ENCODE measurements around the gene ACSF2. TPM values are rescaled to one million over a fixed set of nuclear protein-coding genes. Genes with fewer than 3 reads are reported as not detected.

The ACSF2 gene, protein sequence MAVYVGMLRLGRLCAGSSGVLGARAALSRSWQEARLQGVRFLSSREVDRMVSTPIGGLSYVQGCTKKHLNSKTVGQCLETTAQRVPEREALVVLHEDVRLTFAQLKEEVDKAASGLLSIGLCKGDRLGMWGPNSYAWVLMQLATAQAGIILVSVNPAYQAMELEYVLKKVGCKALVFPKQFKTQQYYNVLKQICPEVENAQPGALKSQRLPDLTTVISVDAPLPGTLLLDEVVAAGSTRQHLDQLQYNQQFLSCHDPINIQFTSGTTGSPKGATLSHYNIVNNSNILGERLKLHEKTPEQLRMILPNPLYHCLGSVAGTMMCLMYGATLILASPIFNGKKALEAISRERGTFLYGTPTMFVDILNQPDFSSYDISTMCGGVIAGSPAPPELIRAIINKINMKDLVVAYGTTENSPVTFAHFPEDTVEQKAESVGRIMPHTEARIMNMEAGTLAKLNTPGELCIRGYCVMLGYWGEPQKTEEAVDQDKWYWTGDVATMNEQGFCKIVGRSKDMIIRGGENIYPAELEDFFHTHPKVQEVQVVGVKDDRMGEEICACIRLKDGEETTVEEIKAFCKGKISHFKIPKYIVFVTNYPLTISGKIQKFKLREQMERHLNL
- 10.0 and 15.4 TPM in 2 replicates for total RNA-seq

DNA sequence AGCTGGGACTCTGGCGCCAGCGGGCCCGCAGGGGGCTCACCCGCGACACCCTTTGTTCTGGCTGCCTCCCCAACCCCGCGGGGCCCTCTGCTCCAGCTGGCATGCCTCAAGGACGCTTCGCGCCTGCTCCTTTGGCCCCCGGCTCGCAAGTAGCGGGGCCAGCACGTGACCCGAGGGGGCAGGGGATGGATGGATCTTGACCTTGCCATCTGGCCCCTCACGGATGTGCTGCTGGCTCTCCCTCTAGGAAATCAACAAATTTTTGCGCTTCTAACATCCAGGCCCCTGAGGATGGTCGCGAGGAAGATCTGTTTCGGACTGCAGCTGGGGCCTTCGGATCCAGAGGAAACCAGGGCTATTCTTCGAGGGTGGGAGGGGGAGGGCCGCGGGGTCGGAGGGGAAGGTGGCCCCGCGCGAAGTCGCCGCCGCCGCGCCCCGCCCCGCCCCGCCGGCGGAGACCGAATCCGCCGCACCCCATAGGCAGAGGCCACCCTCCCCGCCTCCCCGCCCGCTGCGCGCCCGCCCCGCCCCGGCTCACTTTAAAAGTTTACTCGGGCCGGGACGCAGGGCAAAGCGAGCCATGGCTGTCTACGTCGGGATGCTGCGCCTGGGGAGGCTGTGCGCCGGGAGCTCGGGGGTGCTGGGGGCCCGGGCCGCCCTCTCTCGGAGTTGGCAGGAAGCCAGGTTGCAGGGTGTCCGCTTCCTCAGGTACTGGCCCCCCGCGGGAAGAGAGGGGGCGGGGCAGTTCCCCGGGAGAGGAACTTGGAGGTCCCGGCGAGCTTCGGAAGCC lies at the start of gene ACSF2:
TSS of gene ACSF2 (plus strand) at position 537 of the 790 bp plus-strand sequence. CDS start at position 581, 44 bp downstream.

DNA sequence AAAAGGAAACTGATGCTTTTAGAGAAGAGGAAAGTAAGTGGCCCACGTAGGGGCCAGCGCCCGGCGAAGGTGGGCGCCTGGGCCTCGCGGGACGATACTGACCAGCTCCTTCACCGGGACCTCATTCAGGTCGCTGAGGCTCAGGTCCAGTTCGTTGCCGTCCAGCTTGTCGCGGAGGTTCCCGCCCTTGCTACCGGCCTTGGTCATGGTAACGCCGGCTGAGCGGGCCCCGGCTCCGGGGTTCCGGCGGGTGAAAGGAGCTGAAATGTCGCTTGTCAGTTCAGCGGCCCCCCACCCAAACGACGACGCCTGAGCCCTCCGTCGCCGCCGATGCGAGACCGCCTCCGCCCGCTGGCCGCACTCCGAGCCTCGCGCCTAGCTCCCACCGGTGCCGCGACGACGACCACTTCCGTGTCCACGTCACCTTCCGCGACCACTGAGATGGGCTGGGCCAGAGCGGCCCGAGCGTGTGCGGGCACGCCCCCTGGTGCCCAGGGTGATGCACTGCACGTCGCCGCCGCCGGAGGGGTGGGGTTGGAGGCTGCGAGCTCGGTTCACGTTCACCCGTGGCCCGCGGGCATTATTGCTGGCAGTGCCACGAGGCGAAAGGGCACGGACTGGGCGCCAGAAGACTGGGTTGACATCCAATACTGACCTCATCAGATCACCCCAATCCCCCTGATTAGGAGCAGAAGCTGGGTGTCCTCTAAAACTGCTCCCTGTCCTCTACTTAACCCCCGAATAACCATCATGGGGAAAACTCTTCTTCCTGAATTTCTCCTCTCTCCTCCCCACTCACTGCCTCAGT lies 28.7 kb upstream of the ACSF2 start, which contains the start of gene LRRC59:
TSS of gene LRRC59 (minus strand) at position 413 of the 808 bp plus-strand sequence. CDS start at position 207, 206 bp downstream.

DNA sequence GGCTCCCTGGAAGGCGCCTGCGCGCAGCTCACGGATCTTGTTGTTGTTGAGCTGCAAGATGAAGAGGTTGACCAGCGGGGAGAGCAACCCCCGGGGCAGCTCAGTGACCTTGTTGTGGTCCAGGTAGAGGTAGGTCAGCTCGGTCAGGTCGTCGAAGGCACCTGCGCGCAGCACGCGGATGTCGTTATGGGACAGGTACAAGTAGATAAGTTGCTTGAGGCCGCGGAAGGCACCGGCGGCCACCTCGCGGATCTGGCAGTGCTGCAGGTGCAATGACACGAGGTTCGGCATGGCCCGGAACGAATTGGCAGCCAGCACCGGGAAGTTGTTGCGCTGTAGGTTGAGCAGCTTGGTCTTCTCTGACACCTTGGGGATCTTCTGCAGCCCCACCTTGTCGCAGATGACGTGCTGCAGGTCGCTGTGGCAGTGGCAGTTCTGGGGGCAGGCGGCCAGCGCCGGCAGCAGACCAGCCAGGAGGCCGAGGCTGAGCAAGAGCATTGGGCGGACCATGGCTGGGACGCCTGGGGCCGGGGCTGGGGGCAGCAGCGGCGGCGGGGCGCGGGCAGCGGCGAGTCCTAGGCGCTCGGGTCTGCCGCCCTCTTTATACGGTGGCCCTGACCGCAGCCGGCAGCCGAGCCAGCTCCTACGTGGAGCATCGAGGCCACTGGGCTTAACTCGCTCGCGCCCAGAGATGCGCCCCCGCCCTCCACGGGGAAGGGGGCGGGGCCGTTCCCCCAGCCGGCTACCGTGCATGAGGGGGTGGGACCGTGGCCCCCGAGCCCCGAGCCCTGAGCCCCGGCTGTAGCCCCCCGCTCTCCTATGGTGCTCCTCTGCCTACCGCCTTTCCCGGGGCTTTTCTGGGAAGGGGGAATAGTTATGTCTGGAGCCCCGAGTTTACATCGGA lies 42.5 kb downstream of the ACSF2 start, which contains the start of gene CHAD:
TSS of gene CHAD (minus strand) at position 577 of the 904 bp plus-strand sequence. CDS start at position 510, 67 bp downstream.

DNA sequence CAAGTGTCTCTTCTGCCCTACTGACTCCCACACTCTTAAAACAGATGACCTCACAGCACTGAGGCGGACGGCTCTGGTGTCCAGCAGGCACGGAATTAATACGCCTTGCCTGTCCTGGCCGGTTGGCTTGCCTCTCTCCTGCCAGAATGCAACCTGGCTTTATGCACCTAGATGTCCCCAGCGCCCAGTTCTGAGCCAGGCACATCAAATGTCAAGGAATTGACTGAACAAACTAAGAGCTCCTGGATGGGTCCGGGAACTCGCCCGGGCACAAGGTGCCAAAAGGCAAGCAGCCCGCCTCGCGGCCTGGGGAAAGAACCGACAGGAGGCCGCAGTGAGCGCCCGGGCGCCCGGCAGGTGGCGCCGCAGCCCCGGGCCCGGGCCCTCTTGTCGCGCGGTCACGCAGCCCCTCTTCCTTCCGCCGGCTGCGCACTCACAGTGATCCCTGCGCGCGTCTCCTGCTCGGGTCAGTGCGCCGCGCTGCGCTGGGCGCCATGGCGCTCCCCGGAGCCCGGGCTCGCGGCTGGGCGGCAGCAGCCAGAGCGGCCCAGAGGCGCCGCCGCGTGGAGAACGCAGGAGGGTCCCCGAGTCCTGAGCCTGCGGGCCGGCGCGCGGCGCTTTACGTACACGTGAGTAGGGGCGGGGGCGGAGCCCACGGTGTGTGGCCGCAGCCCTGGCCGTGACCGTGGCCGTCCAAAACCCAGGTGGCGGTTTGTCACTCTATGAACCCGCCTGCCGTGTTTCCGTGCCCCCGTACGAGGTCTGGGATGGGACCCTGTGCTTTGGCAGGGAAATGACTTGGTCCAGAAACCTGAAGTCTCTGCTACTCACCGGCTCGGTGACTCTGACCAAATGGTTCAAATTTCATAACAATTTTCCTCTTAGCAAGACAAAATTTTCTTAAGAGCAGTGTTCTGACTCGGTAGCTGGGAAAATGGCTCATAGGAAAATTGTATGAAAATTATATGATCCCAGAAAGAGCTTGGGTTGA lies 52.7 kb downstream of the ACSF2 start, which contains the start of gene RSAD1:
TSS of gene RSAD1 (plus strand) at position 470 of the 991 bp plus-strand sequence. CDS start at position 495, 25 bp downstream.

DNA sequence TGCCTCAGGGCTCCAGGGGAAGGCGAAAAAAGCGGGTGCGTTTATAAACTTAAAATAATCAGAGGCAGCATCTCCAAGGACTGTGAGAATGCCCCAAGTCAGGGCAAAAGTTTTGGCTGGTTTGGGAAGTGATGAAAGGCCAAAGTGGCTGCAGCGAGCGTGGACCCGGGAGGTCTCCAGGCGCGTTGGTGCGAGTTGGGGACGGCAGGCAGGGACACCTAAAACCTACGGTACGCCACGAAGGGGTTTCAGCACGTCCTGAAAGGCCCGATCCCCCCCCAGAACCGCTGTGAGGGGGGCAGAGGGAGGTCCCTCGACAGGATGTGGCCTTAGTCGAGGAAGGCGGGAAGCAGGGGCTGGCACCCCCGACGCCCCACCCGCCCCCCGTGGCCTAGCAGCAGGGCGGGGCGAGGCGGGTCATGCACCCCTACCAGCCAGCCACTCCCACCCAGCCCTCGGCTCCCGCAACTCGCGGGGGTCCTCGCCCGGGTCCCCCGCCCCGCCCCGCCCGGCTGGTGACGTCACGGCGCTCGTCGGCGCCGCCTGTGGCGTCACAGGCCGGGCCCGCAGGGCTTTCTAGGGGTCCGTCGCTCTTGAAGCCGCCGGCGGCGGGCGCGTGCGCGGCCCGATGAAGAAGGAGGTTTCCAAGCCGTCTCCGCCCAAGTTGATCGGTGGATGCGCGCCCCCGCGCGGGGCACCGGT lies 82.0 kb downstream of the ACSF2 start, which contains the start of gene MYCBPAP:
TSS of gene MYCBPAP (plus strand) at position 569 of the 702 bp plus-strand sequence. CDS start 236 bp downstream, outside the sequence.

Small RNA genes within 50 kb of the gene (small RNA-seq; reads per million reads assigned to genes)
- gene RF00019 = not detected

Other genes starting within 250 kb of the ACSF2 start
- 577 and 1,334 TPM in 2 replicates for gene COL1A1, start 224.6 kb upstream of the ACSF2 start, total RNA-seq
- gene TMEM92, start 151.8 kb upstream of the ACSF2 start, total RNA-seq = not detected in 2 replicates
- gene XYLT2, start 80.1 kb upstream of the ACSF2 start, total RNA-seq = 36.7 and 46.1 TPM in 2 replicates
- gene MRPL27, start 53.0 kb upstream of the ACSF2 start, total RNA-seq = 46.1 and 60.3 TPM in 2 replicates
- 9.4 and 10.3 TPM in 2 replicates for gene EME1, start 53.0 kb upstream of the ACSF2 start, total RNA-seq
- gene LRRC59, start 28.7 kb upstream of the ACSF2 start, total RNA-seq = 172 and 222 TPM in 2 replicates
- gene CHAD, start 42.7 kb downstream of the ACSF2 start, total RNA-seq = not detected in 2 replicates
- gene RSAD1, start 52.6 kb downstream of the ACSF2 start, total RNA-seq = 25.0 and 34.2 TPM in 2 replicates
- 0.98 and 1.1 TPM in 2 replicates for gene MYCBPAP, start 82.2 kb downstream of the ACSF2 start, total RNA-seq
- under 0.01 TPM in 1 of 2 replicates, not detected in the other for gene EPN3, start 106.5 kb downstream of the ACSF2 start, total RNA-seq
- 79.0 and 79.7 TPM in 2 replicates for gene SPATA20, start 121.0 kb downstream of the ACSF2 start, total RNA-seq
- gene CACNA1G, start 134.5 kb downstream of the ACSF2 start, total RNA-seq = 0.39 and 0.73 TPM in 2 replicates
- gene ABCC3, start 208.7 kb downstream of the ACSF2 start, total RNA-seq = 40.8 and 43.0 TPM in 2 replicates